ENCODE results near the gene PRKCQ.

DNA sequence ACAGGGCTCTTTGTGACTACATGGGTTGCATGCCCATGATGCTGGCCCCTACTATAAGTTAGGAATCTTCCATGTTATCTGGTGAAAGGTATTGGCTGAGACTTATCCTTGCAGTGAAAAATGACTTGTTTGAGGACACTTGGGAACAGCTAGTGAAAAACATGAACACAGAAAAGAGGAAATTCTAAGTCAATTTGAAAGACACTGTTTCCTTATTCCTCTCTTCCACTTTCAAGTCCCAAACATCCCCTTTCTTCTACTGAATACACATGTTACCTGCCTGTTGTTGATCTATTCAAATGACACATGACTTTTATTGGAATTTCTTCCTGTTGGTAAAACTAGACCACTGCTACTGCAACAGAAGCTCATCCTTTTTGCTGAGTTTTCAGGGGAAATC, 29.5 kb upstream of the PRKCQ start:
- TF ChIP-seq, protein P1, sequence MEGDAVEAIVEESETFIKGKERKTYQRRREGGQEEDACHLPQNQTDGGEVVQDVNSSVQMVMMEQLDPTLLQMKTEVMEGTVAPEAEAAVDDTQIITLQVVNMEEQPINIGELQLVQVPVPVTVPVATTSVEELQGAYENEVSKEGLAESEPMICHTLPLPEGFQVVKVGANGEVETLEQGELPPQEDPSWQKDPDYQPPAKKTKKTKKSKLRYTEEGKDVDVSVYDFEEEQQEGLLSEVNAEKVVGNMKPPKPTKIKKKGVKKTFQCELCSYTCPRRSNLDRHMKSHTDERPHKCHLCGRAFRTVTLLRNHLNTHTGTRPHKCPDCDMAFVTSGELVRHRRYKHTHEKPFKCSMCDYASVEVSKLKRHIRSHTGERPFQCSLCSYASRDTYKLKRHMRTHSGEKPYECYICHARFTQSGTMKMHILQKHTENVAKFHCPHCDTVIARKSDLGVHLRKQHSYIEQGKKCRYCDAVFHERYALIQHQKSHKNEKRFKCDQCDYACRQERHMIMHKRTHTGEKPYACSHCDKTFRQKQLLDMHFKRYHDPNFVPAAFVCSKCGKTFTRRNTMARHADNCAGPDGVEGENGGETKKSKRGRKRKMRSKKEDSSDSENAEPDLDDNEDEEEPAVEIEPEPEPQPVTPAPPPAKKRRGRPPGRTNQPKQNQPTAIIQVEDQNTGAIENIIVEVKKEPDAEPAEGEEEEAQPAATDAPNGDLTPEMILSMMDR (IDR thresholded peaks at IDR 0.05; ENCODE audit: low read depth, low read length, missing input control) = no peak
- TF ChIP-seq, protein P2, sequence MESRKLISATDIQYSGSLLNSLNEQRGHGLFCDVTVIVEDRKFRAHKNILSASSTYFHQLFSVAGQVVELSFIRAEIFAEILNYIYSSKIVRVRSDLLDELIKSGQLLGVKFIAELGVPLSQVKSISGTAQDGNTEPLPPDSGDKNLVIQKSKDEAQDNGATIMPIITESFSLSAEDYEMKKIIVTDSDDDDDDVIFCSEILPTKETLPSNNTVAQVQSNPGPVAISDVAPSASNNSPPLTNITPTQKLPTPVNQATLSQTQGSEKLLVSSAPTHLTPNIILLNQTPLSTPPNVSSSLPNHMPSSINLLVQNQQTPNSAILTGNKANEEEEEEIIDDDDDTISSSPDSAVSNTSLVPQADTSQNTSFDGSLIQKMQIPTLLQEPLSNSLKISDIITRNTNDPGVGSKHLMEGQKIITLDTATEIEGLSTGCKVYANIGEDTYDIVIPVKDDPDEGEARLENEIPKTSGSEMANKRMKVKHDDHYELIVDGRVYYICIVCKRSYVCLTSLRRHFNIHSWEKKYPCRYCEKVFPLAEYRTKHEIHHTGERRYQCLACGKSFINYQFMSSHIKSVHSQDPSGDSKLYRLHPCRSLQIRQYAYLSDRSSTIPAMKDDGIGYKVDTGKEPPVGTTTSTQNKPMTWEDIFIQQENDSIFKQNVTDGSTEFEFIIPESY (IDR thresholded peaks at IDR 0.05) = no peak
- no peak for TF ChIP-seq YY1 (IDR thresholded peaks at IDR 0.05)
- no peak for TF ChIP-seq EGR1 (IDR thresholded peaks at IDR 0.05; ENCODE audit: low read depth in 2 of 2)
- TF ChIP-seq, protein P3, sequence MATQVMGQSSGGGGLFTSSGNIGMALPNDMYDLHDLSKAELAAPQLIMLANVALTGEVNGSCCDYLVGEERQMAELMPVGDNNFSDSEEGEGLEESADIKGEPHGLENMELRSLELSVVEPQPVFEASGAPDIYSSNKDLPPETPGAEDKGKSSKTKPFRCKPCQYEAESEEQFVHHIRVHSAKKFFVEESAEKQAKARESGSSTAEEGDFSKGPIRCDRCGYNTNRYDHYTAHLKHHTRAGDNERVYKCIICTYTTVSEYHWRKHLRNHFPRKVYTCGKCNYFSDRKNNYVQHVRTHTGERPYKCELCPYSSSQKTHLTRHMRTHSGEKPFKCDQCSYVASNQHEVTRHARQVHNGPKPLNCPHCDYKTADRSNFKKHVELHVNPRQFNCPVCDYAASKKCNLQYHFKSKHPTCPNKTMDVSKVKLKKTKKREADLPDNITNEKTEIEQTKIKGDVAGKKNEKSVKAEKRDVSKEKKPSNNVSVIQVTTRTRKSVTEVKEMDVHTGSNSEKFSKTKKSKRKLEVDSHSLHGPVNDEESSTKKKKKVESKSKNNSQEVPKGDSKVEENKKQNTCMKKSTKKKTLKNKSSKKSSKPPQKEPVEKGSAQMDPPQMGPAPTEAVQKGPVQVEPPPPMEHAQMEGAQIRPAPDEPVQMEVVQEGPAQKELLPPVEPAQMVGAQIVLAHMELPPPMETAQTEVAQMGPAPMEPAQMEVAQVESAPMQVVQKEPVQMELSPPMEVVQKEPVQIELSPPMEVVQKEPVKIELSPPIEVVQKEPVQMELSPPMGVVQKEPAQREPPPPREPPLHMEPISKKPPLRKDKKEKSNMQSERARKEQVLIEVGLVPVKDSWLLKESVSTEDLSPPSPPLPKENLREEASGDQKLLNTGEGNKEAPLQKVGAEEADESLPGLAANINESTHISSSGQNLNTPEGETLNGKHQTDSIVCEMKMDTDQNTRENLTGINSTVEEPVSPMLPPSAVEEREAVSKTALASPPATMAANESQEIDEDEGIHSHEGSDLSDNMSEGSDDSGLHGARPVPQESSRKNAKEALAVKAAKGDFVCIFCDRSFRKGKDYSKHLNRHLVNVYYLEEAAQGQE (IDR thresholded peaks at IDR 0.05) = no peak
- TF ChIP-seq JUND (IDR thresholded peaks at IDR 0.05) = no peak
- TF ChIP-seq TAF1 (conservative IDR thresholded peaks at IDR 0.05) = no peak
- TF ChIP-seq SP1 (IDR thresholded peaks at IDR 0.05) = no peak
- no peak for TF ChIP-seq HNF4A (conservative IDR thresholded peaks at IDR 0.05)
- no peak for TF ChIP-seq HNF4G (IDR thresholded peaks at IDR 0.05)
- TF ChIP-seq RAD21 (IDR thresholded peaks at IDR 0.05) = no peak
- TF ChIP-seq RXRA (IDR thresholded peaks at IDR 0.05) = no peak
- TF ChIP-seq, protein P4, sequence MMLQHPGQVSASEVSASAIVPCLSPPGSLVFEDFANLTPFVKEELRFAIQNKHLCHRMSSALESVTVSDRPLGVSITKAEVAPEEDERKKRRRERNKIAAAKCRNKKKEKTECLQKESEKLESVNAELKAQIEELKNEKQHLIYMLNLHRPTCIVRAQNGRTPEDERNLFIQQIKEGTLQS (IDR thresholded peaks at IDR 0.05) = no peak

Data from liver (tissue), 3 donors.